ENCODE measurements around the gene PNLDC1.
"Not testable (repeated sequence)": the region's sequence is repeated elsewhere in the genome, so short reads cannot be mapped to it uniquely, and the experiment has no call there.

PNLDC1 gene

DNA sequence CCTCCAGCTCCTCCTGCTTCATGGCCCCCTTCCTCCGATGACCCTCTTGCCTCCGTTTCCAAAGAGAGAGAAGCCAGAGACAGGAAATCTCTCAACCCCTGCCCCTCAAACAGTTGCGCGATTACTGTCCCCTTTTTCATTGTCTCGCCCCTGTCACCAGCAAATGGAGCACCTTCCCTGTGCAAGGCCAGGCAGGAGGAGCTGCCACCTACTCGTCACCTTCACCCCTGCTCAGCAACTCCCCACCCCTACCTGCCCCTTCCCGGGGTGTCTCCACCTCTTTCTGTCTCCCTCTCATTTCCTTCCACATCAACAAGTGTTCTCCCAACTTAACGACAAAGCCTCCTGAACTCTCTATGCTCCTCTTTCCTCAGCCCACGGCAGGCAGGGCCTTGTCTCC lies 13.7 kb downstream of the PNLDC1 start:
- no CpG with 5 or more reads among the region's 9 CpGs for WGBS (ENCODE audit: extremely low coverage, insufficient coverage, insufficient read length)
- H3K14ac ChIP-seq (ENCODE audit: low read length), result peak overlapping the region; percentile 12
- H3K4me3 ChIP-seq (ENCODE audit: low read depth, low read length), result no peak overlapping the region
- H3K36me3 ChIP-seq (ENCODE audit: control insufficient read depth in 1 of 2, insufficient read depth in 2 of 2, low read length in 2 of 2), result no peaks in the 10 kb centered on the region
- no peak overlapping the region for H3K23ac ChIP-seq (ENCODE audit: low read length)
- H4K8ac ChIP-seq (ENCODE audit: low read depth, low read length), result peak overlapping the region; percentile 1
- H3K79me2 ChIP-seq (ENCODE audit: control insufficient read depth, insufficient read depth, low read length, poor library complexity), result no peaks in the 10 kb centered on the region
- H2AFZ ChIP-seq (ENCODE audit: insufficient read depth, low read length, poor library complexity), result no peak overlapping the region
- no peak overlapping the region for H3K9ac ChIP-seq (ENCODE audit: low read length)
- peak overlapping the region; percentile 25 for H2BK12ac ChIP-seq (ENCODE audit: low read length)
- H3K27ac ChIP-seq (ENCODE audit: low read depth, low read length), result no peak overlapping the region
- H2AK5ac ChIP-seq (ENCODE audit: low read length), result no peak overlapping the region
- peaks cover 13% of the 10 kb centered on the region for H3K79me1 ChIP-seq (ENCODE audit: low read length)
- peaks cover 2% of the 10 kb centered on the region for H3K9me3 ChIP-seq (ENCODE audit: insufficient read depth, low read depth, low read length)
- no peak overlapping the region for H4K12ac ChIP-seq (ENCODE audit: low read depth, low read length)
- H3K18ac ChIP-seq (ENCODE audit: low read length), result no peak overlapping the region
- H3K4me1 ChIP-seq (ENCODE audit: control insufficient read depth in 1 of 2, insufficient read depth in 2 of 2, low read length in 2 of 2), result peaks cover 12 to 30% of the 10 kb centered on the region in 2 experiments
- no peaks in the 10 kb centered on the region for H3K27me3 ChIP-seq (ENCODE audit: insufficient read depth, low read length)
- DNase-seq, result no peak
- peak overlapping the region; percentile 45 for H2BK120ac ChIP-seq (ENCODE audit: insufficient read depth, low read length, poor library complexity)
- peak overlapping the region; percentile 37 for H4K91ac ChIP-seq (ENCODE audit: low read depth, low read length)
- peak overlapping the region; percentile 2 for H3K4ac ChIP-seq (ENCODE audit: low read depth, low read length)
- no peak overlapping the region for H3K4me2 ChIP-seq (ENCODE audit: low read length)
- H2BK5ac ChIP-seq (ENCODE audit: low read depth, low read length, poor library complexity), result peak overlapping the region; percentile 18

DNA sequence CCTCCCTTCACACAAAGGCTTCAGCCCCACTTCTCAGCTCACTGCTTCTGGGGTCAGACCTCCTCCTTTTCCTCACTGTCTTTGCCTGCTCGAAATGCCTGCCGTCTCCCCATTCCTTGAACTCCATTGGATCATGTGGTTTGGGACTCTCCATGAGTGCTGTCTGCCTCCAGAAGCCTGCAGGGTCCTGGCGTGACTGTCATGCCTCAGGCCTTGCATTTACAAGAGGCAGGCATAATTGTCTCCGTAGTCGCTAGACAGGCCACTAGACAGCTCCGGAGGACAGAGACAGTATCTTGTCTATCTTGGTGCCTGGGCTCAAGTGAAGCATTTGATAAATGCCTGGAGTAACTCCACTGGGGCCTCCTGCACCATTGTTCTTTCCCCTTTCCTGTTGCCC lies 15.3 kb downstream of the PNLDC1 start:
- H2BK120ac ChIP-seq (ENCODE audit: insufficient read depth, low read length, poor library complexity), result no peak overlapping the region
- peaks cover 13% of the 10 kb centered on the region for H3K79me1 ChIP-seq (ENCODE audit: low read length)
- peak overlapping the region; percentile 70 for H2BK5ac ChIP-seq (ENCODE audit: low read depth, low read length, poor library complexity)
- no peak overlapping the region for H3K9ac ChIP-seq (ENCODE audit: low read length)
- DNase-seq, result peak; percentile 77 to 85
- WGBS (ENCODE audit: extremely low coverage, insufficient coverage, insufficient read length), result no CpG with 5 or more reads among the region's 6 CpGs
- H4K91ac ChIP-seq (ENCODE audit: low read depth, low read length), result peak overlapping the region; percentile 85
- no peak overlapping the region for H3K23ac ChIP-seq (ENCODE audit: low read length)
- H3K27me3 ChIP-seq (ENCODE audit: insufficient read depth, low read length), result no peaks in the 10 kb centered on the region
- H3K36me3 ChIP-seq (ENCODE audit: control insufficient read depth in 1 of 2, insufficient read depth in 2 of 2, low read length in 2 of 2), result peaks cover 0 to 4% of the 10 kb centered on the region in 2 experiments
- no peaks in the 10 kb centered on the region for H3K79me2 ChIP-seq (ENCODE audit: control insufficient read depth, insufficient read depth, low read length, poor library complexity)
- peak overlapping the region; percentile 87 for H3K27ac ChIP-seq (ENCODE audit: low read depth, low read length)
- no peak overlapping the region for H3K14ac ChIP-seq (ENCODE audit: low read length)
- H3K9me3 ChIP-seq (ENCODE audit: insufficient read depth, low read depth, low read length), result peaks cover 8% of the 10 kb centered on the region
- no peak overlapping the region for H4K12ac ChIP-seq (ENCODE audit: low read depth, low read length)
- no peak overlapping the region for H3K4me2 ChIP-seq (ENCODE audit: low read length)
- H3K4me1 ChIP-seq (ENCODE audit: control insufficient read depth in 1 of 2, insufficient read depth in 2 of 2, low read length in 2 of 2), result peaks cover 12 to 30% of the 10 kb centered on the region in 2 experiments
- H2AFZ ChIP-seq (ENCODE audit: insufficient read depth, low read length, poor library complexity), result no peak overlapping the region
- peak overlapping the region; percentile 90 for H2BK12ac ChIP-seq (ENCODE audit: low read length)
- peak overlapping the region; percentile 59 for H4K8ac ChIP-seq (ENCODE audit: low read depth, low read length)
- no peak overlapping the region for H3K18ac ChIP-seq (ENCODE audit: low read length)
- no peak overlapping the region for H3K4me3 ChIP-seq (ENCODE audit: low read depth, low read length)
- H2AK5ac ChIP-seq (ENCODE audit: low read length), result no peak overlapping the region
- no peak overlapping the region for H3K4ac ChIP-seq (ENCODE audit: low read depth, low read length)

DNA sequence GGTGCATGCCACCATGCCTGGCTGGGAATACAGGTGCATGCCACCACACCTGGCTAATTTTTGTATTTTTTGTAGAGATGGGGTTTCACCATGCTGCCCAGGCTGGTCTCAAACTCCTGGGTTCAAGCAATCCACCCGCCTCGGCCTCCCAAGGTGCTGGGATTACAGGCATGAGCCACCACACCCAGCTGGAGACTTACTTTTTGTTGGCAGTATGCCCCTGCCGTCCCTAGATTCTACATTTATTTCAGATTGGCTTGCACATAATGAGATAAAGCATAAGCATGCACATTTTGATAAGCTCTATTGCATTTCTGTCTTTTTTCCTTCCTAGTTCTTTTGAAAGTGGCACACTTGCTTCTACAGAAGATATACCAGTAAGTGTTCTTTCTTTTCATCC lies 16.7 kb downstream of the PNLDC1 start:
- not testable (repeated sequence) for H3K36me3 ChIP-seq (ENCODE audit: control insufficient read depth in 1 of 2, insufficient read depth in 2 of 2, low read length in 2 of 2); H4K91ac ChIP-seq (ENCODE audit: low read depth, low read length); H2AFZ ChIP-seq (ENCODE audit: insufficient read depth, low read length, poor library complexity); H4K8ac ChIP-seq (ENCODE audit: low read depth, low read length); H4K12ac ChIP-seq (ENCODE audit: low read depth, low read length); H3K18ac ChIP-seq (ENCODE audit: low read length); H3K4ac ChIP-seq (ENCODE audit: low read depth, low read length); H3K23ac ChIP-seq (ENCODE audit: low read length); H3K4me3 ChIP-seq (ENCODE audit: low read depth, low read length); H3K4me2 ChIP-seq (ENCODE audit: low read length); H3K27me3 ChIP-seq (ENCODE audit: insufficient read depth, low read length); H2BK120ac ChIP-seq (ENCODE audit: insufficient read depth, low read length, poor library complexity); H3K27ac ChIP-seq (ENCODE audit: low read depth, low read length); H3K79me2 ChIP-seq (ENCODE audit: control insufficient read depth, insufficient read depth, low read length, poor library complexity); H3K14ac ChIP-seq (ENCODE audit: low read length); DNase-seq; H3K9ac ChIP-seq (ENCODE audit: low read length); H3K9me3 ChIP-seq (ENCODE audit: insufficient read depth, low read depth, low read length); H2BK12ac ChIP-seq (ENCODE audit: low read length); H2AK5ac ChIP-seq (ENCODE audit: low read length); H2BK5ac ChIP-seq (ENCODE audit: low read depth, low read length, poor library complexity)
- Histone ChIP-seq H3K79me1 (ENCODE audit: low read length) (peaks cover 13% of the 10 kb centered on the region), H3K4me1 (ENCODE audit: control insufficient read depth in 1 of 2, insufficient read depth in 2 of 2, low read length in 2 of 2) (peaks cover 12 to 30% of the 10 kb centered on the region in 2 experiments)
- no CpG with 5 or more reads among the region's 3 CpGs for WGBS (ENCODE audit: extremely low coverage, insufficient coverage, insufficient read length)

DNA sequence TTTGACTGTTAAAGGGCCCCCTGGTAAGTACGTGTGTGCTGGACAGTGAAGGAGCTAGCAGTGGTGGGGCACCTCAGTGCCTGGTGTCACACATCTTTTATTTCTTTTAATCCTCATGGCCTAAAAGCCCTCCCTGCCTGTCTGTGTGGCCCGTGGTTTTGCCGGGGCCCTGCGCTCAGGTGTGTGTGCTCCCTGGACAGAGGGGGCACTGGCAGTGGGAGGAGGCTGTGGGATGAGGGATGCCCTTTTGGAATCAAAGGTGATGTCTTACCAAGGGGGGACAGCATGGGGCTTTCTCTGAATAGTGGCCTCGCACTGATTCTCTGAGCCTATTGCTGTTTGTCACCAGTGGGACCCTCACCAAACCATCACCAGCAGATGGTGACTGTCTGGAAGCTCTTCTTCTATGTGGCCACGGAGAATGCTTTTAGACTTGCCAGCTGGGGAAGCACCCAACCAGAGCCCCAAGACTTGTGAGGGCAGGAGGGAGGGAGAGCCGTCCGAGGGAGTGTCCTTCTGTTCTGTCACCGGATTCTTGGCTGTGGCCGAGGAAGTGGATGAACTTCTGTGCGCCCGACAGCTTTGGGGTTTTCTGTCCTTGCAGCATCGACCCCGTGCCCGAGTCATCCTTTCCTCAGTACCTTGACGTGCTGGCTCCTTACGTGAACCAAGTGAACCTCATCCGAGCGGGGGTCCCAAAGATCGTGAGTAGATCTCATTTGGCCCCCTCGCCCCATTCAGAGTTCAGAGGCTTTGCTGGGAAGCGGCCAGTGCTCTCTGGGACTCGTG lies 18.1 kb downstream of the PNLDC1 start:
- Histone ChIP-seq H3K79me1 (ENCODE audit: low read length) (peaks cover 13% of the 10 kb centered on the region), H3K4me3 (ENCODE audit: low read depth, low read length) (no peak overlapping the region), H3K36me3 (ENCODE audit: control insufficient read depth in 1 of 2, insufficient read depth in 2 of 2, low read length in 2 of 2) (peaks cover 0 to 4% of the 10 kb centered on the region in 2 experiments), H3K27me3 (ENCODE audit: insufficient read depth, low read length) (no peaks in the 10 kb centered on the region), H3K9ac (ENCODE audit: low read length) (no peak overlapping the region), H4K12ac (ENCODE audit: low read depth, low read length) (no peak overlapping the region), H3K9me3 (ENCODE audit: insufficient read depth, low read depth, low read length) (peaks cover 8% of the 10 kb centered on the region), H3K79me2 (ENCODE audit: control insufficient read depth, insufficient read depth, low read length, poor library complexity) (no peaks in the 10 kb centered on the region), H4K8ac (ENCODE audit: low read depth, low read length) (no peak overlapping the region), H3K4me1 (ENCODE audit: control insufficient read depth in 1 of 2, insufficient read depth in 2 of 2, low read length in 2 of 2) (peaks cover 8 to 22% of the 10 kb centered on the region in 2 experiments), H2BK120ac (ENCODE audit: insufficient read depth, low read length, poor library complexity) (no peak overlapping the region), H3K18ac (ENCODE audit: low read length) (no peak overlapping the region), H3K4me2 (ENCODE audit: low read length) (no peak overlapping the region), H3K4ac (ENCODE audit: low read depth, low read length) (no peak overlapping the region), H4K91ac (ENCODE audit: low read depth, low read length) (no peak overlapping the region), H2BK12ac (ENCODE audit: low read length) (peak overlapping the region; percentile 66), H3K27ac (ENCODE audit: low read depth, low read length) (no peak overlapping the region), H2AK5ac (ENCODE audit: low read length) (no peak overlapping the region), H3K23ac (ENCODE audit: low read length) (no peak overlapping the region), H3K14ac (ENCODE audit: low read length) (no peak overlapping the region), H2AFZ (ENCODE audit: insufficient read depth, low read length, poor library complexity) (no peak overlapping the region), H2BK5ac (ENCODE audit: low read depth, low read length, poor library complexity) (no peak overlapping the region)
- no peak for DNase-seq
- no CpG with 5 or more reads among the region's 23 CpGs for WGBS (ENCODE audit: extremely low coverage, insufficient coverage, insufficient read length)
